IMR-90 (cell line): ENCODE measurements around the gene KIAA0319L. TPM values are rescaled to one million over a fixed set of nuclear protein-coding genes. Genes with fewer than 3 reads are reported as not detected.

Source experiments
- ATAC-seq: fragments of 200-7000 bp; cut with Tn5 transposase; 2 replicates; pipeline ENCODE4 v1.9.1; 2020; ENCODE audit warnings: low read depth, mild to moderate bottlenecking, moderate library complexity
- BruUV-seq: library from RNA; stranded (reverse); fragments of 400-500 nt; replicated peaks from 2 replicates; lab custom pipeline; 2021; lab: Mats Ljungman, UMichigan
- CTCF ChIA-PET: fragments of 300-600 bp; formaldehyde crosslinking; extraction: SDS; loops from one replicate; lab custom pipeline; 2021; ENCODE audit warnings: antibody characterized with exemption; lab: Yijun Ruan, JAX
- POLR2A ChIA-PET: fragments of 300-600 bp; sonication (Branson Sonifier 250); formaldehyde crosslinking; loops from one replicate; lab custom pipeline; 2022; ENCODE audit warnings: antibody characterized with exemption; ENCODE audit not compliant: unreplicated experiment; lab: Charles Lee
- DNase-seq: peaks from one replicate; pipeline ENCODE4 v3.0.0; 2013
- H2AFZ ChIP-seq: replicated peaks from 2 replicates; pipeline ENCODE3; 2013; ENCODE audit warnings: low read length, mild to moderate bottlenecking; ENCODE audit not compliant: poor library complexity
- H2AK5ac ChIP-seq: 2 replicates; pipeline ENCODE4 v1.6.1; 2013; ENCODE audit warnings: low read depth, low read length, inconsistent platforms
- H2AK9ac ChIP-seq: replicated peaks from 2 replicates; pipeline ENCODE3; 2013; ENCODE audit warnings: mild to moderate bottlenecking, low read depth, low read length, moderate library complexity; ENCODE audit not compliant: poor library complexity
- H2BK120ac ChIP-seq: 2 replicates; pipeline ENCODE4 v1.6.1; 2013; ENCODE audit warnings: low read depth, low read length, inconsistent platforms
- H2BK15ac ChIP-seq: 3 replicates; pipeline ENCODE4 v1.6.1; 2013; ENCODE audit warnings: low read depth, low read length, inconsistent platforms
- H2BK20ac ChIP-seq: 2 replicates; pipeline ENCODE4 v1.6.1; 2013; ENCODE audit warnings: low read depth, mild to moderate bottlenecking, inconsistent platforms, low read length, moderate library complexity
- H2BK5ac ChIP-seq: 2 replicates; pipeline ENCODE4 v1.6.1; 2013; ENCODE audit warnings: mild to moderate bottlenecking, low read depth, low read length, inconsistent platforms; ENCODE audit not compliant: poor library complexity, severe bottlenecking
- H3K14ac ChIP-seq: replicated peaks from 2 replicates; pipeline ENCODE4 v1.6.1; 2013; ENCODE audit warnings: low read depth, low read length, inconsistent platforms
- H3K18ac ChIP-seq: 2 replicates; pipeline ENCODE4 v1.6.1; 2013; ENCODE audit warnings: low read depth, low read length, control low read depth
- H3K23ac ChIP-seq: 2 replicates; pipeline ENCODE4 v1.6.1; 2013; ENCODE audit warnings: low read depth, low read length, inconsistent platforms
- H3K27ac ChIP-seq: 2 replicates; pipeline ENCODE4 v1.5.1; 2013; ENCODE audit warnings: mild to moderate bottlenecking, control low read depth, low read length; ENCODE audit not compliant: insufficient read depth
- H3K27me3 ChIP-seq: 2 replicates; pipeline ENCODE4 v1.6.1; 2013; ENCODE audit warnings: low read length; ENCODE audit not compliant: control insufficient read depth, insufficient read depth
- H3K36me3 ChIP-seq: 2 replicates; pipeline ENCODE4 v1.6.1; 2013; ENCODE audit warnings: low read length, mixed read lengths; ENCODE audit not compliant: control insufficient read depth, insufficient read depth
- H3K4ac ChIP-seq: 2 replicates; pipeline ENCODE4 v1.6.1; 2013; ENCODE audit warnings: low read depth, low read length, inconsistent platforms
- H3K4me1 ChIP-seq: 2 replicates; pipeline ENCODE4 v1.6.1; 2013; ENCODE audit warnings: low read length, mixed read lengths; ENCODE audit not compliant: control insufficient read depth, insufficient read depth
- H3K4me2 ChIP-seq: 2 replicates; pipeline ENCODE4 v1.6.1; 2013; ENCODE audit warnings: low read depth, mild to moderate bottlenecking, control low read depth, low read length, moderate library complexity
- H3K4me3 ChIP-seq: 2 replicates; pipeline ENCODE4 v1.5.1; 2013; ENCODE audit warnings: low read depth, mild to moderate bottlenecking, control low read depth, low read length, moderate library complexity; ENCODE audit not compliant: insufficient read depth
- H3K56ac ChIP-seq: 2 replicates; pipeline ENCODE4 v1.6.1; 2013; ENCODE audit warnings: low read length, inconsistent platforms; ENCODE audit not compliant: insufficient read depth; ENCODE audit errors: extremely low read depth
- H3K79me1 ChIP-seq, 2 experiments: 2 replicates each; pipeline ENCODE4 v1.6.1; 2013; ENCODE audit warnings: low read length in 2 of 2, inconsistent platforms in 1 of 2, low read depth in 1 of 2
- H3K9ac ChIP-seq: 2 replicates; pipeline ENCODE4 v1.6.1; 2013; ENCODE audit warnings: low read depth, low read length, control low read depth
- H3K9me1 ChIP-seq: 2 replicates; pipeline ENCODE4 v1.6.1; 2013; ENCODE audit warnings: low read length, inconsistent platforms; ENCODE audit not compliant: insufficient read depth
- H3K9me3 ChIP-seq: 2 replicates; pipeline ENCODE4 v1.6.1; 2013; ENCODE audit warnings: low read length; ENCODE audit not compliant: control insufficient read depth, insufficient read depth
- H4K20me1 ChIP-seq: 2 replicates; pipeline ENCODE4 v1.6.1; 2013; ENCODE audit warnings: low read length, inconsistent platforms; ENCODE audit not compliant: insufficient read depth
- H4K5ac ChIP-seq: 2 replicates; pipeline ENCODE4 v1.6.1; 2013; ENCODE audit warnings: mild to moderate bottlenecking, low read depth, low read length, control low read depth
- H4K8ac ChIP-seq, 2 experiments: 2 replicates each; pipeline ENCODE4 v1.6.1; 2013; ENCODE audit warnings: low read depth in 2 of 2, low read length in 2 of 2, control low read depth in 1 of 2, inconsistent platforms in 1 of 2
- H4K91ac ChIP-seq: 2 replicates; pipeline ENCODE4 v1.6.1; 2013; ENCODE audit warnings: low read depth, low read length, inconsistent platforms; ENCODE audit not compliant: insufficient read depth
- CEBPB ChIP-seq: IDR thresholded peaks from 2 replicates; pipeline ENCODE4 v1.6.1; 2012; ENCODE audit warnings: low read depth, low read length, improper control_type of control experiment
- CHD1 ChIP-seq: IDR thresholded peaks from 2 replicates; pipeline ENCODE4 v1.6.1; 2012; ENCODE audit warnings: low read depth, low read length, improper control_type of control experiment
- CTCF ChIP-seq: conservative IDR thresholded peaks from 2 replicates; pipeline ENCODE4 v1.5.1; 2012; ENCODE audit warnings: mild to moderate bottlenecking, low read depth, low read length, improper control_type of control experiment
- ELK1 ChIP-seq: fragments of 150-350 bp; IDR thresholded peaks from 2 replicates; pipeline ENCODE4 v1.6.1; 2016; ENCODE audit warnings: low read depth, mild to moderate bottlenecking, low read length, moderate library complexity, borderline replicate concordance
- FOS ChIP-seq: fragments of 150-350 bp; IDR thresholded peaks from 2 replicates; pipeline ENCODE4 v1.6.1; 2016; ENCODE audit warnings: low read depth, low read length
- MAFK ChIP-seq: IDR thresholded peaks from 2 replicates; pipeline ENCODE4 v1.6.1; 2012; ENCODE audit warnings: low read depth, low read length, improper control_type of control experiment
- MAZ ChIP-seq: IDR thresholded peaks from 2 replicates; pipeline ENCODE4 v1.6.1; 2012; ENCODE audit warnings: low read depth, mild to moderate bottlenecking, low read length, improper control_type of control experiment, moderate library complexity, borderline replicate concordance
- MXI1 ChIP-seq: IDR thresholded peaks from 2 replicates; pipeline ENCODE4 v1.6.1; 2012; ENCODE audit warnings: low read depth, mild to moderate bottlenecking, low read length, moderate library complexity, borderline replicate concordance
- POLR2A ChIP-seq: IDR thresholded peaks from 2 replicates; pipeline ENCODE4 v1.6.1; 2012; ENCODE audit warnings: mild to moderate bottlenecking, low read depth, low read length
- RAD21 ChIP-seq: IDR thresholded peaks from 2 replicates; pipeline ENCODE4 v1.6.1; 2012; ENCODE audit warnings: low read length, improper control_type of control experiment
- RCOR1 ChIP-seq: IDR thresholded peaks from 2 replicates; pipeline ENCODE4 v1.6.1; 2012; ENCODE audit warnings: mild to moderate bottlenecking, low read length, improper control_type of control experiment; ENCODE audit not compliant: insufficient replicate concordance
- RFX5 ChIP-seq: IDR thresholded peaks from 2 replicates; pipeline ENCODE4 v1.8.0; 2012; ENCODE audit warnings: low read depth, mild to moderate bottlenecking, low read length, moderate library complexity
- SMC3 ChIP-seq: fragments of 150-350 bp; IDR thresholded peaks from 2 replicates; pipeline ENCODE4 v1.6.1; 2016; ENCODE audit warnings: low read depth, mild to moderate bottlenecking, antibody characterized with exemption, low read length, moderate library complexity
- USF2 ChIP-seq: fragments of 150-350 bp; IDR thresholded peaks from 2 replicates; pipeline ENCODE4 v1.6.1; 2017; ENCODE audit warnings: mild to moderate bottlenecking, antibody characterized with exemption, low read length, low read depth
- WGBS, 2 experiments: methylation state at CpG; one replicate each; pipeline versions ENCODE4 v1.1.5 to v1.1.7; 2013; ENCODE audit warnings: missing lambda C conversion rate in 2 of 2; ENCODE audit not compliant: insufficient read length in 1 of 2; ENCODE audit errors: extremely low coverage in 2 of 2; 5-methylcytosine and 5-hydroxymethylcytosine counted together
- dilution Hi-C: fragments of 300-500 bp; cut with HindIII; formaldehyde crosslinking; loops from one replicate; pipeline ENCODE4 v1.14.3; 2018; ENCODE audit warnings: low sequenced_read_pairs; ENCODE audit not compliant: unreplicated experiment
- in situ Hi-C: fragments of 300-500 bp; cut with MboI; formaldehyde crosslinking; loops from 3 replicates; pipeline ENCODE4 v1.14.3; 2019; ENCODE audit warnings: low sequenced_read_pairs, inconsistent platforms, mixed read lengths
- intact Hi-C: fragments of 100-400 bp; cut with micrococcal nuclease; formaldehyde crosslinking; loops from 2 replicates; pipeline ENCODE4 v1.10.0; 2022
- polyA plus RNA-seq, 3 experiments: library from polyadenylated mRNA; depleted of rRNA; stranded (reverse); fragments of >200 nt; gene quantifications; 2 replicates each; pipeline ENCODE4 v1.2.3, GENCODE V29; 2012; ENCODE audit warnings: low replicate concordance in 1 of 3
- total RNA-seq: library from RNA; depleted of rRNA; stranded (reverse); fragments of >200 nt; gene quantifications from 2 replicates; pipeline ENCODE4 v1.2.3, GENCODE V29; 2012

The KIAA0319L gene
- total and polyA plus RNA-seq, 2 of the 4 experiments (the other 2 are of a cell fraction), result 38.0 to 49.8 TPM

DNA sequence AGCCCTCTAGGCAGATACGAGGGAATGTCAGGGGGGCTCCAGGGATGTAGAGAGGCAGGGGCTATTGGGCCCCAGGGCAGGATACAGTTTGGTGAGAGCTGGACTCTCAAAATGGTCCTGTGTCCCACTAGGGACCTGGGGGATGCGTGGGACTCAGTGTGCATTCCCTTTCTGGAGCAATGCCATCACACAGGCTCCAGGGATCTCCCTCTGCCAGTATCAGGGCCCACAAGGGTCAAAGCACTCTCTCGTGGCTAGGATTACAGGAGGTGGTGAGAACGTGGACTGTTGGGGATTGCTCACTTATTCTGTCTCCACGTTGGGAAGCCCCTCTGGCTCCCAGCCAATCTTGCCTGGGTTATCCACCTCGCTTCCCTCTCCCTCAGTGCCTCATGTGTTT, 25.8 kb downstream of the KIAA0319L start (continued):
- no peak for TF ChIP-seq ELK1

DNA sequence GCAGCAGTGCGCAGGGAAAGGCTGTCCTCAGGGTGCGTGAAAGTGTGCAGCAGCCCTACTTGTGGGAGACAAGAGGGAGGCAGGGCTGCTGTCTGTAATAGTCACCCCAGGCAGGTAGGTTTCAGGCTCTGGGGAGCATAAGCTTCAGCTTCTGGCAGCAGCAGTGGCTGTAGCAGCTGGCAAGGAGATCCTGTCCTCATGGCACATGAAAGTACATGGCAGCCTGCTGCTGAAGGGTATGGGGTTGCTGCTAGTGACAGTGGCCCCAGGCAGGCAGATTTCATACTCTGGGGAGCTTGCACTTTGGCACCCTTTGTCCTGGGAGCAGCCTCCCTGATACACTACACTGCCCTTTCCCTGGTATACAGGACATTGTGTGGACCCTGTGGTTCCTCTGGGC, 26.3 kb downstream of the KIAA0319L start:
- in situ Hi-C loops, result no loop called here
- H2BK20ac ChIP-seq, result no peak overlapping the region
- no peaks in the 10 kb centered on the region for H3K27me3 ChIP-seq
- no peak overlapping the region for H3K4me2 ChIP-seq
- BruUV-seq, result no TSS peak
- H2BK15ac ChIP-seq, result no peak overlapping the region
- H3K4me1 ChIP-seq, result peaks cover 4% of the 10 kb centered on the region; the same call in 1 of the 2 replicates
- dilution Hi-C loops, result no loop called here
- no peaks in the 10 kb centered on the region for H3K9me1 ChIP-seq
- no peak overlapping the region for H3K9ac ChIP-seq
- POLR2A ChIA-PET, result no interaction called here
- peaks cover 11% of the 10 kb centered on the region; the same call in 1 of the 2 replicates for H3K36me3 ChIP-seq
- H2BK120ac ChIP-seq, result no peak overlapping the region
- H3K9me3 ChIP-seq, result peaks cover 3% of the 10 kb centered on the region; the same call in 1 of the 2 replicates
- H4K8ac ChIP-seq, result no peak overlapping the region
- H3K23ac ChIP-seq, result no peak overlapping the region
- no peak overlapping the region for H2AK9ac ChIP-seq
- H3K79me1 ChIP-seq, result peaks cover 16 to 31% of the 10 kb centered on the region in 2 experiments
- CTCF ChIA-PET, result no interaction called here
- no peak overlapping the region for H3K14ac ChIP-seq
- 100% methylated on average over 1 of the region's 2 CpGs; no CpG with 5 or more reads in 1 of the 2 experiments for WGBS, 2 experiments
- no peak for DNase-seq
- H4K5ac ChIP-seq, result no peak overlapping the region
- intact Hi-C loops, result no loop called here
- H4K91ac ChIP-seq, result no peak overlapping the region
- no peak overlapping the region for H3K4ac ChIP-seq
- ATAC-seq, result no peak
- H3K18ac ChIP-seq, result no peak overlapping the region
- no peak overlapping the region for H2AK5ac ChIP-seq
- no peak overlapping the region for H3K27ac ChIP-seq
- no peak overlapping the region for H3K56ac ChIP-seq
- no peak overlapping the region for H3K4me3 ChIP-seq
- H2AFZ ChIP-seq, result no peak overlapping the region
- no peak overlapping the region for H2BK5ac ChIP-seq
- H4K20me1 ChIP-seq, result no peaks in the 10 kb centered on the region; the same call in 1 of the 2 replicates
- TF ChIP-seq MAZ (no peak), CHD1 (no peak), MXI1 (no peak), POLR2A (no peak), FOS (no peak), SMC3 (no peak), RAD21 (no peak), RFX5 (no peak), CTCF (no peak), RCOR1 (no peak), MAFK (no peak), USF2 (no peak), CEBPB (no peak)
